ENCODE data around the gene AIFM3. TPM values are rescaled to one million over a fixed set of nuclear protein-coding genes. Genes with fewer than 3 reads are reported as not detected.

AIFM3 gene
- total and polyA plus RNA-seq, 2 donors (not counting 3 experiments of a cell fraction or from before 2014, with no cell fraction given): 0.15 TPM; not detected in 1

- H3K27me3 ChIP-seq (ENCODE audit: control insufficient read depth in 2 of 2, insufficient read depth in 2 of 2, low read length in 2 of 2): no peaks in the 10 kb centered on the region
- BruUV-seq (replicated peaks): no TSS peak
- ChIA-PET CTCF (interaction anchor here (0.7 kb wide), 1 partner anchor 28 kb away, joined by 3 read pairs; the partner anchor contains the start of gene CRKL), POLR2A (no interaction called here)
- FAIRE-seq (no peak), DNase-seq (ENCODE audit: low read depth, low spot score) (no peak)
- H3K79me2 ChIP-seq (ENCODE audit: control insufficient read depth, insufficient read depth, low read length): peaks cover 95% of the 10 kb centered on the region
- H3K9me1 ChIP-seq (replicated peaks; ENCODE audit: control insufficient read depth, extremely low read depth, insufficient read depth, low read length): no peaks in the 10 kb centered on the region
- peak overlapping the region in 1 of 3 experiments; percentile 0 for H3K4me3 ChIP-seq (replicated peaks in 1 of 3; ENCODE audit: insufficient read depth in 1 of 3, low read depth in 1 of 3, low read length in 3 of 3)
- H3K4me2 ChIP-seq (ENCODE audit: insufficient read depth, low read length): peak overlapping the region; percentile 64
- peaks cover 7% of the 10 kb centered on the region in 2 experiments for H3K36me3 ChIP-seq (ENCODE audit: control insufficient read depth in 2 of 2, extremely low read depth in 1 of 2, insufficient read depth in 2 of 2, low read length in 2 of 2)
- TF ChIP-seq POLR2A (IDR thresholded peaks at IDR 0.05; ENCODE audit: low read depth, low read length) (no peak), FOS (IDR thresholded peaks at IDR 0.05; ENCODE audit: borderline replicate concordance, insufficient read depth, low read length) (no peak), CTCF (IDR thresholded peaks at IDR 0.05; ENCODE audit: extremely low read depth in 1 of 2, insufficient read depth in 1 of 2, low read depth in 1 of 2, low read length in 2 of 2) (no peak), POLR2AphosphoS5 (IDR thresholded peaks at IDR 0.05; ENCODE audit: insufficient read depth, low read depth, low read length) (no peak), JUN (IDR thresholded peaks at IDR 0.05; ENCODE audit: borderline replicate concordance, insufficient read depth, insufficient read length, low read depth) (no peak), MYC (IDR thresholded peaks at IDR 0.05; ENCODE audit: low read depth, low read length) (no peak), GATA2 (IDR thresholded peaks at IDR 0.05; ENCODE audit: insufficient read depth, insufficient read length, low read depth, low read length) (no peak)
- H3K9ac ChIP-seq (replicated peaks; ENCODE audit: extremely low read depth, insufficient read depth, low read length): no peak overlapping the region
- dilution Hi-C loops (cut with MboI; ENCODE audit: extremely low pct_ligation_motif_present, low sequenced_read_pairs): no loop called here
- H3K4me1 ChIP-seq (ENCODE audit: control insufficient read depth, extremely low read depth, insufficient read depth, low read length): peaks cover 19% of the 10 kb centered on the region
- peaks cover 16% of the 10 kb centered on the region for H4K20me1 ChIP-seq (replicated peaks; ENCODE audit: control insufficient read depth, extremely low read depth, insufficient read depth, low read length)
- no peaks in the 10 kb centered on the region for H3K9me3 ChIP-seq (replicated peaks; ENCODE audit: control insufficient read depth, insufficient read depth, low read length)
- intact Hi-C loops (cut with micrococcal nuclease): no loop called here
- peak overlapping the region; percentile 6 for H3K27ac ChIP-seq (ENCODE audit: insufficient read depth, low read depth, low read length)
- no peak overlapping the region for H2AFZ ChIP-seq (ENCODE audit: low read depth, low read length)
These were observed 21.5 kb upstream of the AIFM3 start for GRCh38 chr22:20945578-20945934.

All from endothelial cell of umbilical vein (primary cell).